BLaER1 (cell line): Measurements from ENCODE around the gene TIFAB.

Source experiments
- H3K27ac ChIP-seq: shearing (Covaris generic); formaldehyde crosslinking; 2 replicates; pipeline ENCODE4 v1.8.1; 2022
- H3K27me3 ChIP-seq: shearing (Covaris generic); formaldehyde crosslinking; 2 replicates; pipeline ENCODE4 v1.8.1; 2022
- H3K36me3 ChIP-seq: shearing (Covaris generic); formaldehyde crosslinking; 2 replicates; pipeline ENCODE4 v1.8.1; 2022
- H3K4me1 ChIP-seq: shearing (Covaris generic); formaldehyde crosslinking; 2 replicates; pipeline ENCODE4 v1.8.1; 2022
- H3K4me2 ChIP-seq: shearing (Covaris generic); formaldehyde crosslinking; 2 replicates; pipeline ENCODE4 v1.8.1; 2022
- H3K4me3 ChIP-seq: shearing (Covaris generic); formaldehyde crosslinking; 2 replicates; pipeline ENCODE4 v1.8.1; 2022
- H3K9ac ChIP-seq: shearing (Covaris generic); formaldehyde crosslinking; 2 replicates; pipeline ENCODE4 v1.8.1; 2022
- H3K9me3 ChIP-seq: shearing (Covaris generic); formaldehyde crosslinking; 2 replicates; pipeline ENCODE4 v1.8.1; 2022
- H4K20me1 ChIP-seq: shearing (Covaris generic); formaldehyde crosslinking; 2 replicates; pipeline ENCODE4 v1.8.1; 2022
- Cebpa-rat ChIP-seq: shearing (Covaris generic); IDR thresholded peaks from 2 replicates; pipeline ENCODE4 v1.8.1; 2022

TIFAB gene

GRCh38 chr5:135429301-135430134, 22.6 kb downstream of the TIFAB start:
- TF ChIP-seq Cebpa-rat, result no peak
- no peaks in the 10 kb centered on the region for H4K20me1 ChIP-seq

GRCh38 chr5:135428586-135428985, 23.6 kb downstream of the TIFAB start:
- H3K27ac ChIP-seq, result no peak overlapping the region

More at GRCh38 chr5:135429301-135430134, 22.6 kb downstream of the TIFAB start:
- Histone ChIP-seq H3K9me3 (peaks cover 18% of the 10 kb centered on the region), H3K4me3 (no peak overlapping the region), H3K27me3 (no peaks in the 10 kb centered on the region), H3K4me2 (peak overlapping the region; percentile 59), H3K36me3 (no peaks in the 10 kb centered on the region), H3K9ac (no peak overlapping the region), H3K27ac (peak overlapping the region; percentile 64), H3K4me1 (peaks cover 83% of the 10 kb centered on the region)

GRCh38 chr5:135426102-135427082, 25.8 kb downstream of the TIFAB start:
- no peak for TF ChIP-seq Cebpa-rat
- Histone ChIP-seq H3K4me2 (peak overlapping the region; percentile 78), H3K4me1 (peaks cover 71% of the 10 kb centered on the region), H3K27ac (peak overlapping the region; percentile 86), H3K4me3 (peak overlapping the region; percentile 17; the same call in 1 of the 2 replicates), H3K9ac (peak overlapping the region; percentile 59), H3K27me3 (no peaks in the 10 kb centered on the region), H4K20me1 (no peaks in the 10 kb centered on the region), H3K9me3 (peaks cover 18% of the 10 kb centered on the region), H3K36me3 (no peaks in the 10 kb centered on the region)

More at GRCh38 chr5:135428586-135428985, 23.6 kb downstream of the TIFAB start:
- H4K20me1 ChIP-seq, result no peaks in the 10 kb centered on the region
- H3K4me1 ChIP-seq, result peaks cover 83% of the 10 kb centered on the region
- peak overlapping the region; percentile 59; the same call in 1 of the 2 replicates for H3K4me2 ChIP-seq
- peaks cover 18% of the 10 kb centered on the region for H3K9me3 ChIP-seq
- no peak overlapping the region for H3K9ac ChIP-seq
- H3K27me3 ChIP-seq, result no peaks in the 10 kb centered on the region
- TF ChIP-seq Cebpa-rat, result no peak
- H3K4me3 ChIP-seq, result no peak overlapping the region
- H3K36me3 ChIP-seq, result no peaks in the 10 kb centered on the region

- peaks cover 18% of the 10 kb centered on the region for H3K9me3 ChIP-seq
- H3K27me3 ChIP-seq, result no peaks in the 10 kb centered on the region
- peak overlapping the region; percentile 86 for H3K27ac ChIP-seq
- no peak for TF ChIP-seq Cebpa-rat
- peaks cover 70% of the 10 kb centered on the region for H3K4me1 ChIP-seq
- peak overlapping the region; percentile 17; the same call in 1 of the 2 replicates for H3K4me3 ChIP-seq
- H4K20me1 ChIP-seq, result no peaks in the 10 kb centered on the region
- H3K9ac ChIP-seq, result peak overlapping the region; percentile 59
- no peaks in the 10 kb centered on the region for H3K36me3 ChIP-seq
- H3K4me2 ChIP-seq, result peak overlapping the region; percentile 78
Observed at GRCh38 chr5:135425641-135426040, 26.5 kb downstream of the TIFAB start.

GRCh38 chr5:135423846-135424168, 28.3 kb downstream of the TIFAB start:
- Histone ChIP-seq H3K4me1 (peaks cover 51% of the 10 kb centered on the region), H3K9ac (no peak overlapping the region)

DNA sequence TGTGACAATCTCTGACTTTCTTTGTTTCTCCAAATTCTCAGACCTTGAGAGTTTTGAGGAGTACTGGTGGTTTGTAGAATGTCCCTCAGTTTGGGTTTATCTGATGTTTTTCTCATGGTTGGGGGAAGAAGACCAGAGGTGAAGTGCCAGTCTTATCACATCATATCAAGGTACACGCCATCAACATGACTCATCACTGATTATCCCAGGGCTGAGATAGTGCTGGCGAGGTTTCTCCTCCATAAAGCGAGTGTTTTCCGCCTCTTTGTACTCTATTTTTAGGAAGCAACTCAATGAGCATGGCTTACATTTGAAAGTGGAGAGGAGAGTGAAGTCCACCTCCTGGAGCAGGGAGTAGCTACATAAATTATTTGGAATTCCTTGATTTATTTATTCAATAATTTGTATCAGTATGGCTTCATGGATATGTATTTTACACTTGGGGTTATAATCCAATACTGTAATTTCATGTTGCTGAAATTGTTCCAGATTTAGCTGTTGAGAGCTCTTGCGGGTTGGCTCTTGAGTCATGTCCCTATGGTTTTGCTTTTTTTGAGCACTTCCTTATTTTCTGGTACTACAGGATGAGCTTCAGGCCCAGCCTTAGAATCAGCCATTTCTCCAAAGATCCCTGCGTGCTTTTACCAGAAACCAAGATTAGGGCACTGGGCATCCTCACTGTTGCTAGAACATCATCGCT, 28.9 kb downstream of the TIFAB start:
- H3K4me1 ChIP-seq, result peaks cover 50% of the 10 kb centered on the region
- H3K27ac ChIP-seq, result peak overlapping the region; percentile 59
- no peaks in the 10 kb centered on the region for H4K20me1 ChIP-seq
- no peaks in the 10 kb centered on the region for H3K36me3 ChIP-seq
- H3K4me2 ChIP-seq, result peak overlapping the region; percentile 78
- no peak overlapping the region for H3K9ac ChIP-seq
- no peak for TF ChIP-seq Cebpa-rat
- H3K27me3 ChIP-seq, result no peaks in the 10 kb centered on the region
- peaks cover 14% of the 10 kb centered on the region for H3K9me3 ChIP-seq
- H3K4me3 ChIP-seq, result no peak overlapping the region; the same call in 1 of the 2 replicates

More at GRCh38 chr5:135423846-135424168, 28.3 kb downstream of the TIFAB start:
- Histone ChIP-seq H3K9me3 (peaks cover 19% of the 10 kb centered on the region), H3K27me3 (no peaks in the 10 kb centered on the region), H4K20me1 (no peaks in the 10 kb centered on the region), H3K4me3 (no peak overlapping the region; the same call in 1 of the 2 replicates), H3K36me3 (no peaks in the 10 kb centered on the region), H3K4me2 (peak overlapping the region; percentile 78), H3K27ac (peak overlapping the region; percentile 59)
- TF ChIP-seq Cebpa-rat, result no peak

DNA sequence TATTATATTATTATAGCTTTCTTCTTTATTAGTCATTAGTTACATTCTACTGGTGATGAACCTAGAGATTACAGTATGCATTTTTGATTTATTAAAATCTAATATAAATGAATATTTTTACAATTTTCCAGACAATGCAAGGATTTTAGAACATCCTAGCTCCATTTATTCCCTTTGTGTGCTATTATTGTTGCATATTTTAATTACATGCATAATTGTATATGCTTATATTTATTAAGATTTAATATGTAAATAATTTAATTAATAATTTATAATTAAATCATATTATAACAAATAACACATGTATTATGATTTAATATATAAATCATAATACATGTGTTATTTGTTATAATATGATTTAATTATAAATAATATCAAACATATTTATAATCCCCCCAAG, 29.7 kb downstream of the TIFAB start:
- no peak for TF ChIP-seq Cebpa-rat
- Histone ChIP-seq H3K36me3 (no peaks in the 10 kb centered on the region), H3K27ac (no peak overlapping the region), H3K9me3 (peaks cover 5% of the 10 kb centered on the region), H3K4me2 (no peak overlapping the region), H3K9ac (no peak overlapping the region), H3K27me3 (no peaks in the 10 kb centered on the region), H3K4me1 (peaks cover 47% of the 10 kb centered on the region), H4K20me1 (no peaks in the 10 kb centered on the region), H3K4me3 (no peak overlapping the region)

GRCh38 chr5:135417083-135417482, 35.1 kb downstream of the TIFAB start:
- no peaks in the 10 kb centered on the region for H3K4me1 ChIP-seq
- H3K9me3 ChIP-seq, result 0 out of 2 replicates have a peak, but pooled peaks cover 3% of the 10 kb centered on the region
- no peak overlapping the region for H3K4me2 ChIP-seq
- H3K9ac ChIP-seq, result no peak overlapping the region
- H3K27me3 ChIP-seq, result no peaks in the 10 kb centered on the region
- no peak overlapping the region for H3K27ac ChIP-seq
- H3K36me3 ChIP-seq, result no peaks in the 10 kb centered on the region
- H4K20me1 ChIP-seq, result no peaks in the 10 kb centered on the region
- TF ChIP-seq Cebpa-rat, result no peak
- no peak overlapping the region for H3K4me3 ChIP-seq

- Histone ChIP-seq H3K4me3 (no peak overlapping the region), H4K20me1 (no peaks in the 10 kb centered on the region), H3K27ac (no peak overlapping the region), H3K4me1 (peaks cover 9% of the 10 kb centered on the region), H3K4me2 (no peak overlapping the region), H3K9ac (no peak overlapping the region), H3K36me3 (no peaks in the 10 kb centered on the region), H3K9me3 (peaks cover 23% of the 10 kb centered on the region), H3K27me3 (no peaks in the 10 kb centered on the region)
- TF ChIP-seq Cebpa-rat, result no peak
Observed at GRCh38 chr5:135405082-135405481, 47.1 kb downstream of the TIFAB start.
